Mesodermal cell (in vitro differentiated cells): ENCODE data around the gene LIME1.

Experiments used
- H3K27ac ChIP-seq: 2 replicates; pipeline ENCODE4 v1.7.0; 2013; ENCODE audit warnings: mild to moderate bottlenecking, low read depth, low read length, moderate library complexity; ENCODE audit not compliant: severe bottlenecking
- H3K36me3 ChIP-seq: 2 replicates; pipeline ENCODE4 v1.7.1; 2013; ENCODE audit warnings: mild to moderate bottlenecking, low read length, moderate library complexity; ENCODE audit not compliant: control insufficient read depth, insufficient read depth
- H3K4me1 ChIP-seq: one replicate; pipeline ENCODE4 v1.7.1; 2013; ENCODE audit warnings: mild to moderate bottlenecking, low read length; ENCODE audit not compliant: insufficient read depth, control insufficient read depth, poor library complexity, severe bottlenecking
- H3K4me3 ChIP-seq: 2 replicates; pipeline ENCODE4 v1.7.0; 2013; ENCODE audit warnings: low read length, control low read depth, mild to moderate bottlenecking; ENCODE audit not compliant: insufficient read depth, poor library complexity, severe bottlenecking; ENCODE audit errors: extremely low read depth
- H3K9me3 ChIP-seq: 2 replicates; pipeline ENCODE4 v1.7.1; 2013; ENCODE audit warnings: mild to moderate bottlenecking, low read length, moderate library complexity; ENCODE audit not compliant: control insufficient read depth
- WGBS, 2 experiments: methylation state at CpG; one replicate each; pipeline ENCODE4 v1.1.5; 2013; ENCODE audit warnings: missing lambda C conversion rate in 2 of 2; ENCODE audit not compliant: insufficient coverage in 2 of 2; 5-methylcytosine and 5-hydroxymethylcytosine counted together

LIME1 gene

DNA sequence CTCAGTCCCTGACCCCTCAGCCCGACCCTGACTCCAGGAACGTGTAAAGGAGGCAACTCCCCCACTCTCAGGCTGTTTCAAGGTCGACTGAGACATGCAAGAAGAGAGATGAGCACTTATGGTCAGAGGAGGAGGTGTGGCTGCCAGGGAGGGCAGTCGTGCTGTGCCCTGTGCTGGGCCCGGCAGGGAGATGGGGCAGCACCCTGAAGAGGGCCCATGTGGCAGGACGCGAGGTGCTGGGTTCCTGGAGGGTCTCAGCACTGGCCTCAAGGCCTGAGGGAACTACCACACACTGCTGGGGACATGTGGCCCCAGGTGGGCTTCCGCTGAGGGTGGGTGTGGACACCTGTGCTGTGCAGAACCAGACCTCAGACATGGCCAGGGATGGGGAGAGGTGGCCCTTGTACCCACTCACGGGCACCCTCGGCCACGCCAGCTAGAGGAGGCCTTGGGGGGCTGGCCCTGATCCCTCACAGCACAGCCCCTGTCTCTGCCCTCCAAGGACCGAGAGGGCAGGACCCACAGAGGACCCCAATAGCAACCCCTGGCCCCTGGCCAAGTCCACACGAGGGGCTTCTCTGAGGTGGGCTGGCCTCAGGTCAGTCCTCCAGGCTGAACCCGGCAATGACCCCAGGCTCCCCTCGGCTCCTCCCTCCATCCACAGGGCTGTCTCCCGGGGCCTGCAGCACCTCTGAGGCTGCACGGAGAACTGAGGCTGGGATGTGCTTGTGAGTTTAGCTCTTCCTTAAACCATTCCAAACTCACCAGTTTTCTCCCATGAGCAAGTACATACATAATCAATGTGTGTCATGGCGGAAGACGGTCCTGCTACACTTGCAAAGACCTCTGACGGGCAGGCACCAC, 11.8 kb downstream of the LIME1 start:
- WGBS, 2 experiments, result 85 to 88% methylated on average over 11 to 16 of the region's 20 CpGs
- Histone ChIP-seq H3K9me3 (no peaks in the 10 kb centered on the region), H3K4me1 (peaks cover 5% of the 10 kb centered on the region), H3K27ac (no peak overlapping the region), H3K36me3 (peaks cover 45% of the 10 kb centered on the region), H3K4me3 (no peak overlapping the region)

DNA sequence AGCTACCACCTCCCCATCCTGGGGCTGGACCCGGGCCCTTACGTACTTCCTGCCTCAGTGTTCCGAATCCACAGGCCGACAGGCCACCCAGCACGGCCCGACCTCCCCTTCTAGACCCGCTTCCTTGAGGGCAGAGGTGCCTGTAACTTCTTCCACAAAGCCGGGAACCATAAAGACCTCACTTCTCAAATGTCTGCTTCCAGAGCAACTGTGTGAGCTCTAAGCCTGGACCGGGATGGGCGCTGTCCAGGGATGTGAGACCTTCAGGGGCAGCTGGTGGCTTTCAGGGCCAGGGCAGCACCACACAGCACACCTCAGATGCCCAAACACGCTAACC, 12.4 kb downstream of the LIME1 start:
- H3K4me1 ChIP-seq, result peaks cover 5% of the 10 kb centered on the region
- H3K9me3 ChIP-seq, result no peaks in the 10 kb centered on the region
- peaks cover 40% of the 10 kb centered on the region for H3K36me3 ChIP-seq
- 96 to 99% methylated on average over 9 to 10 of the region's 11 CpGs for WGBS, 2 experiments
- no peak overlapping the region for H3K4me3 ChIP-seq
- H3K27ac ChIP-seq, result no peak overlapping the region

DNA sequence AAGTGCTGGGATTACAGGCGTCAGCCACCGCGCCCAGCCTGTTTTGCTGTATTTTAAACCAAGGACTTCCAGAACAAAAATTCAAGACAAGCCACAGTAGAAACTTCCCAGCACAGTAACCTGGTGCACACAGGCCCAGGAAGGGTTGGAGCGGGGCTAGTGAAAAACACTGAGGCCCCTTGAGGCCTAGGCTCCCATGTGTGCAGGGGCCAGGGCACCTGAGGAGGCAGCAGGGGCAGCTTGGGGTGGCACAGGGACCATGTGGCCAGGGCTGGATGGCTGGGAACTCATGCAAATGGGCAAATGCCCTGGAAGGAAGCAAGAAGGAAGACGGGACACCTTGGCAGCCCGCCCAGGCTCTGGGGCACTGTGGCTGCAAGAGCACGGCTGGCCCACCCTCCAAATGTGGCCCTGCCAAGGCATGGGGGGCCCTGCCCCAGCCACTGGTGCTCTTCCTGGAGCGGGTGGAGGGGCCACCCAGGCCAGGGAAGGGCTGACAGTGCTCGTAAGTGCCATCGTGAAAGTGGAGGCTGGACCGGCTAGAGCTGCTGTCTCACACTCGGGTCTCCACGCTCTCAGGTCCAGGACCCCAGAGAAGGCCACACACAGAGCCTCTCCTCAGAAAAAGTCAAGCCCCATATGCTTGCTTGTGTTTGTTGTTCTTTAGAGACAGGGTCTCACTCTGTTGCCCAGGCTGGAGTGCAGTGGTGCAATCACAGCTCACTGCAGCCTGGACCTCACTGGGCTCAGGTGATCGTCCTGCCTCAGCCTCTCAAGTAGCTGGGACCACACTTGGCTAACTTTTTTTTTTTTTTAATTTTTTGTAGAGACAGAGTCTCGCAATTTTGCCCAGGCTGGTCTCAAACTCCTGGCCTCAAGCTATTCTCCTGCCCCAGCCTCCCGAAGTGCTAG, 13.4 kb downstream of the LIME1 start:
- Histone ChIP-seq H3K4me1 (peaks cover 5% of the 10 kb centered on the region), H3K9me3 (no peaks in the 10 kb centered on the region), H3K36me3 (peaks cover 37% of the 10 kb centered on the region), H3K4me3 (no peak overlapping the region), H3K27ac (no peak overlapping the region)
- 94 to 97% methylated on average over 12 of the region's 16 CpGs for WGBS, 2 experiments

DNA sequence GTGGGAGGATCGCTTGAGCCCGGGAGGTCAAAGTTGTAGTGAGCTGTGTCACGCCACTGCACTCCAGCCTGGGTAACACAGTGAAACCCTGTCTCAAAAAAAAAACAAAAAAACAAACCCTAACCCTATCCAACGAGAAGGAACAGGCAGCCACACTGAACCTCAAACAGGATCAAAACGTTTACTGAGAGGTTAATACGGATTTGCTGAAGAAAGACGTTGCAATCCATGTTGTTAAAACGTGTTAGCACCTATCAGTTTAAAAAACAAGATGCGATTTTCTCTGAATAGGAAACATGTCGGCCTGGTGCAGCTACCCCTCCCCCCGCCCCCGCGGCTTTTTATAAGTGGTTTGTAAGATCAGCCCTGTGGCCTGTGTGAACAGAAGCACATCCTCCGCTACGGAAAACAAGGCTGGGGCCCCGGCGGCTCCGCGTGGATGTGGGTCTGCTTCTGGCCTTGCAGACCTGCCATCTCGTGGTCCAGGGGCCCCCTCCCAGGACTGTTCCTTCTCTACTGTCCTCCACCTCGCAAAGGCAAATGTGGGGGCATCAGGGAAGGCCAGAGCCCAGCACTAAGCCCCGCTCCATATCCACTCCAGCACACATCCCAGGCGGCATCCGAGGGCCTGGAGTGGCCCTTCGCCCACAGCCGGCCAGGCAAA, 14.5 kb downstream of the LIME1 start:
- Histone ChIP-seq H3K36me3 (peaks cover 35% of the 10 kb centered on the region), H3K4me3 (no peak overlapping the region), H3K27ac (peak overlapping the region; percentile 41), H3K4me1 (peaks cover 5% of the 10 kb centered on the region), H3K9me3 (no peaks in the 10 kb centered on the region)
- WGBS, 2 experiments, result 82 to 88% methylated on average over 20 to 23 of the region's 26 CpGs

DNA sequence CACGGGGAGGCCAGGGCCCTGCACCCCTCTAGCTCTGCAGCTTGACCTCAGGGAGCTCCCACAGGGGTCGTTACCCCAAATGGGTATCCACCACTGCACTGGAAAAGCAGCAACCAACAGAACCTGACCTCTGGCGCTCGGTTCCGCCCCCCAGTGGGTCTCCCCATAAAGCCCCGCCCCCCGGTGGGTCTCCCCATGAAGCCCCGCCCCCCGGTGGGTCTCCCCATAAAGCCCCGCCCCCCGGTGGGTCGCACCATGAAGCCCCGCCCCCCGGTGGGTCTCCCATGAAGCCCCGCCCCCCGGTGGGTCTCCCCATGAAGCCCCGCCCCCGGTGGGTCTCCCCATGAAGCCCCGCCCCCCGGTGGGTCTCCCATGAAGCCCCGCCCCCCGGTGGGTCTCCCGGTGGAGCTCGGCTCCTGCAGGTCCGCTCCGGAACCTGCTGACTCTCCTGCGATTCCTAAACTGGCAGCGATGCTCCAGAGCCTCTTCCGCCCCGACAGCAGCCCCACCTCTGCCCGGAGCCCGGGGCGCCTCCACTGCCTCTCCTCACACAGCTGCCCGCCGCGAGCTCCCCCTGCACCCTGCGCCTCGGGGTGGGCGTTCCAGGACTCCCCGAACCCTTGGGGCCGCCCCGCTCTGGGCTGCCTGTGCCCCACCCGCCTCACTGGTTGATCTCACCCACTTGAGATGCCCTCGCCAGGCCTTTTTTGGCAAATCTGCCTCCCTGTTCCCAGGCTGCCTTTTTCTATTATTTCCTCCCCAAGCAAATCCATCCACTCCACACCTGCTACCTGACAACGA, 15.2 kb downstream of the LIME1 start:
- no peak overlapping the region for H3K4me3 ChIP-seq
- WGBS, 2 experiments, result 94 to 95% methylated on average over 19 to 24 of the region's 45 CpGs
- H3K27ac ChIP-seq, result peak overlapping the region; percentile 41
- H3K9me3 ChIP-seq, result no peaks in the 10 kb centered on the region
- peaks cover 5% of the 10 kb centered on the region for H3K4me1 ChIP-seq
- H3K36me3 ChIP-seq, result peaks cover 30% of the 10 kb centered on the region

DNA sequence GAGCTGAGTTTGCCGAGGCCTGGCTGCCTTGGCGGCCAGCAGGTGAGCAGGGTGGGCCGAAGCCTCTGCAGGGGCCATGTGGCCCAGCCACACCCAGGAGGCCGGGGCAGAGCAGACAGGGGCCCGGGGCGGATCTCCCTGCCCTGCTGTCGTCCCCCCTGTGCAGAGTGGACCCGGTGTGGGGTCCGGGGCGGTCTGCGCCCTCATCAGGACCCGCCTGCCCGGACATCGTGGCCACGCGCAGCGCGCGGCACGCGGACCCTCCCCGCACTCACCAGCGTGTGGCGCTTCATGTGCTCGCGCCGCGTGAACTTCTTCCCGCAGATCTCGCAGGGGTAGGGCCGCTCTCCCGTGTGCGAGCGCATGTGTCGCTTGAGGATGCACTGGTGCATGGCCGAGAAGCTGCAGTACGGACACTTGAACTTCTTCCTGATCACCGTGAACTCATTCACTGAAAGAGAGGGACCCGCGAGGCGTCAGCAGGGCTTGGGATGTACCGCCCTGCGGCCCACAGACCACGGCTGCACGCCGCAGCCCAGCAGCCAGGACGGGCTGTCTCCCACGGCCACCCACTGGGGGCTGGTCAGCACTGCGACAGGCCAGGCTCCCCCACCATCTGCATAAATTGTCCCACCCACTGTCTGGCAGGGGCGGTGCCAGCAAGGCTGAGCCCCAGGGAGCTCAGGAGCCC, 16.1 kb downstream of the LIME1 start:
- peaks cover 5% of the 10 kb centered on the region for H3K4me1 ChIP-seq
- WGBS, 2 experiments, result 91 to 93% methylated on average over 43 to 50 of the region's 50 CpGs
- no peaks in the 10 kb centered on the region for H3K9me3 ChIP-seq
- no peak overlapping the region for H3K4me3 ChIP-seq
- H3K36me3 ChIP-seq, result peaks cover 33% of the 10 kb centered on the region
- H3K27ac ChIP-seq, result no peak overlapping the region

DNA sequence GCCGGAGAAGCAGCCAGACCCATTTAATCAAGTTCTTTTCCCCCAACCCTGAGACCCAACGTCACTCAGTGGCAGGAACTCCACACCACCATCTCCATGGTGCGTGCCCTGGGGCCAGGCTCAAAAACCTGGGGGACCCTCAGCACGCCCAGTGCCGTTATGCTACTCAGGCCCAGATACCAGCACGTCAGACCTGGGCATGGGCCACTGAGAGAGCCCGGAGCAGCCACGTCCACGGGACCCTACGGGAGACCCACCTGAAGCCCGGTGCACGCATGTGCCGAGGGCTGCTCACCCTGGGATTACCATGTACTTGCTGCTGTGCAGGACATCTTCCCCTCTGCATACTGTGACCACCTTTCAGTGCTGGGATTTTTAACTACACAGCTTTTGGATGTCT, 16.9 kb downstream of the LIME1 start:
- no peaks in the 10 kb centered on the region for H3K9me3 ChIP-seq
- peaks cover 5% of the 10 kb centered on the region for H3K4me1 ChIP-seq
- H3K36me3 ChIP-seq, result peaks cover 33% of the 10 kb centered on the region
- 96 to 97% methylated on average over 11 to 13 of the region's 13 CpGs for WGBS, 2 experiments
- no peak overlapping the region for H3K4me3 ChIP-seq
- H3K27ac ChIP-seq, result no peak overlapping the region

DNA sequence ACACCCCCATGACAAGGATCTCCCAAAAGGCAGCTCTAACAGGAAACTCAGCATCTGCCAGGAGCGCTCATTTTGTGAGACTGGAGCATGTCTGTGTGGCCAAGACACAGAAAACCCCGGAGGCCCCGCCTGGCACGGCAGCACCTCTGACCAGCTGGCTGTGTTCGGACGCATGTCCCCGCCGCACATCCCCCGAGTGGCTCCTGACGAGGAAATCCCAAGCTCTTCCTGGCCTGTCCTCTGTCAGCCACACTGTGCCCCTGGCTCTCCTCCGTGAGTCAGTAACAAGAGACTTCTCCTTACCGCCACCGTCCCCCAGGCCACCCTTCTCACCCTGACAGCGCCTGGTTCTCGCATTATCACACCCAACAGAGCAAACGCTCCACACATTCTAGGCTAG, 17.5 kb downstream of the LIME1 start:
- Histone ChIP-seq H3K4me1 (peaks cover 5% of the 10 kb centered on the region), H3K36me3 (peaks cover 33% of the 10 kb centered on the region), H3K27ac (no peak overlapping the region), H3K4me3 (no peak overlapping the region), H3K9me3 (no peaks in the 10 kb centered on the region)
- 86% methylated on average over 12 of the region's 16 CpGs for WGBS, 2 experiments

DNA sequence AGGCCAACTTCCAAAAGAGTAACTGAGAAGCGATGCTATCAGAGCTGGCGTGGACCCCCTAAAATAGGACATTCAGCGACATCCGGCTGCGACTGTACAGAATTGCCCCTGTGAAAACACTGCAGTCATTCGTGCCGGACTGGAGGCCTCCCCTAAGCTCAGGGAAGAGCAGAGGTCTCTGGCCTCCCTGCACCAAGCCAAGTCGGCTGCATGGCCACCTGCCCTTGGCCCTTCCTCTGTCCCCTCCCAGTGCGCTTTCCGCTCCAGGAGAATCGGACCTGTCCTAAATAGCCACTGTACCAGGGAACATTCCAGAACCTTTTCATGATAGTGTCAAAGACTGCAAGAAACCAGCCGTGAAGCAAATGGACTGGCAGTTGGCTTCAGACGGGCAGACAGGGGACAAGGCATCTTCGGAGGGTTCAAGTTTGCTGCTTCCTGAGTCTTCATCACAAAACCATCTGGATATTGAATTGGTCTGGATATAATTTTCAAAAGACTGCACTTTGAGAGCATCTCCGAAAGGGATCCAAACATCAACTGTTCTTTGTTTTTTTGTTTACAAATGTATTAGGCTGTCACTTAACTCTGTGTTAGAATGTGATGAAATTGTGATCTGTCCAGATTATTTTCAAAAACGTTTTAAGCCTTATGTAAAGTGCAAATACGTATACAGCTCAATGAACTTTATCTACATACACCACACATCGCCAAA, 19.6 kb downstream of the LIME1 start:
- Histone ChIP-seq H3K4me3 (no peak overlapping the region), H3K27ac (no peak overlapping the region), H3K36me3 (peaks cover 35% of the 10 kb centered on the region), H3K9me3 (no peaks in the 10 kb centered on the region), H3K4me1 (peaks cover 3% of the 10 kb centered on the region)
- whole genome bisulfite sequencing, 2 experiments, result 92% methylated on average over 16 to 17 of the region's 18 CpGs
